Left colon (tissue), 2 donors: ENCODE data around the gene NOL4L. TPM values are rescaled to one million over a fixed set of nuclear protein-coding genes. Genes with fewer than 3 reads are reported as not detected.
"Not testable (repeated sequence)": the region's sequence is repeated elsewhere in the genome, so short reads cannot be mapped to it uniquely, and the experiment has no call there.

Experiments used
- ATAC-seq: fragments of 200-7000 bp; cut with Tn5 transposase; one replicate; pipeline ENCODE4 v1.9.1; 2020; ENCODE audit warnings: mild to moderate bottlenecking, moderate library complexity
- DNase-seq, 2 donors: peaks; one replicate each; pipeline ENCODE4 v3.0.0-alpha.2; 2020
- intact Hi-C, 2 donors: fragments of 100-400 bp; cut with DNase I in 1 of 2; cut with micrococcal nuclease in 1 of 2; formaldehyde crosslinking; loops; one replicate each; pipeline versions ENCODE4 v1.11.2 to v1.14.0; 2022; cut with DNase I, micrococcal nuclease
- total RNA-seq, 2 donors: library from RNA; stranded (reverse); fragmentation: NEBNext Ultra II Directional; extraction: Animal tissue kit (Norgen Biotek cat#: 25700); gene quantifications; one replicate each; pipeline ENCODE4 v1.2.1, GENCODE V29; 2021
- donor health status: DM: no; HTN: no; CAD: no.
- donor health status: DM: yes; HTN: yes; CAD: no.

Gene NOL4L
- total RNA-seq, 2 donors from 2014 or later: 55.2 to 61.0 TPM

DNA sequence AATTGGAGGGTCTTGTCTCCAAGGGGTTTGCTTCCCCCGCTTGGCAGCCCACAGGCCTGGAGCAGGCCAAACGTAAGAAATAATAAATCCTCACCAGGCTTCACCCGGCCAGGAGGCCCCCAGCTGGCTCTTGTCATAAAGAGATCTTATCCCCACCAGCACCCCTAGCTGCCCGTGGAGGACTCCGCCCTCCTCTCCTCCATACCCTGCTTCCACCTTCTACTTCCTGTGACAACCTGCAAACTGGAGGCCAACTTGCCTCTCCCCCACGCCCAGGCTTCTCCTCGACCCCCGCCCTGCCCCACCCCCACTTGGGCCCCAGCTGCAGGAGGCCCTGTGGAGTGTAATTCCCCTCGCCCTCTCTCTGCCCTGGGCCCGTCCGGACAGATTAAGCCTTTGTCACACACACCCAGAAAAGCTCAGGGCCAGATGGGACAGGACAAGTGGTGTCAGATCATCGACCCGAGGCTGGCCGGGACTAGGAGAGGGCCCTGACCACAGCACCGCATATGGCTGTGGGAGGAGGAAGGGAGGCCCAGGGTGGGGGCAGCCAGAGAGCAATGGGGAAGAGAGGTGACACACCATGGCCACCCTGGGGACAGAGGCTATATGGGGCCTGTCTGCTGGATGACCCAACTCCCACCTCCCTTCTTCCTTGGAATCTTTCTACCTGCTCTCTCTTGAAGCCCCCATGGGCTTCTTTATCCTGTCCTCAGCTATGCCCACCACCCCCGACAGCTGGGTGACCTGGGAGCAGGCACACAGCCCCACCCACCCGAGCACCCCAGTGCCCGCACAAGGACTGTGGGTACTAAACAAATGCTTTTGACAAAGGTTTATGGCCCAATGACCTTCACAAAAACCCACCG, 3.9 kb downstream of the NOL4L start:
- no peak for ATAC-seq
- DNase-seq: no peak
- intact Hi-C loops: no loop called here

GRCh38 chr20:32580219-32580969, 4.7 kb downstream of the NOL4L start:
- DNase-seq (no peak), ATAC-seq (no peak)
- intact Hi-C loops: no loop called here

GRCh38 chr20:32578840-32579390, 6.2 kb downstream of the NOL4L start:
- no peak for ATAC-seq
- intact Hi-C loops: no loop called here
- DNase-seq: no peak

DNA sequence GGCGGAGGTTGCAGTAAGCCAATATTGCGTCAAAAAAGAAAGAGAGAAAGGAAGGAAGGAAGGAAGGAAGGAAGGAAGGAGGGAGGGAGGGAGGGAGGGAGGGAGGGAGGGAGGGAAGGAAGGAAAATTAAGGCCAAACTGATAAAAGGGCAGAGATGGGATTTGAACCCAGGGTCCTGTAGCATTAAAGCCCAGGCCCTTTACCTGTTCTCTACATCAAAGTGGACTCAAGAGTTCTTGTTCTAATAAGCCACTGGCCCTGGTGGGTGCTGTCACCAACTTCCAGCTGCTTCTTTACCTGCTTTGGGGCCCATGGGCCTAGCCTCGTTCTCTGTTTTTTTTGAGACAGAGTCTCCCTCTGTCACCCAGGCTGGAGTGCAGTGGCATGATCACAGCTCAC, 7.1 kb downstream of the NOL4L start:
- intact Hi-C loops, ATAC-seq, DNase-seq: not testable (repeated sequence)

GRCh38 chr20:32577657-32578056, 7.5 kb downstream of the NOL4L start:
- intact Hi-C loops: no loop called here
- no peak for ATAC-seq
- DNase-seq: no peak

DNA sequence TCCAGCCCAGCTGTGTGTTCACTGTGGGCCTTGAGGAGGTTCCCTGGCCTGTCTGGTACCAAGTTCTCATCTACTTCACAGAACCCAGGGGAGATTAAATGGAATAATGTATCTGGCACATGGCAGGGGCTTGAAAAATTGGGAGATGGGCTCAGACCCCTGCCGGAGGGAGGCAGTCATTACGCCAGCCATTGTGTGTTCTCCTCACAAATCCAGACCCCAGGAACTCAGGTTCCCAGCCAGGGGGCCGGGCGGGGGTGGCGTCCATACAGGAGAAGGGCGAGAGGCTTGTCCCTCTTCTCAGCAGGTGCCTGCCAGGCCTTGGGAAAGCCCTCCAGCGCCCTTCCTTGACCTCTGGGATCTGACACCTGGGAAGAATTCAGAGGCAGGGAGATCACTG, 8.1 kb downstream of the NOL4L start:
- ATAC-seq: no peak
- DNase-seq: no peak
- intact Hi-C loops: no loop called here

DNA sequence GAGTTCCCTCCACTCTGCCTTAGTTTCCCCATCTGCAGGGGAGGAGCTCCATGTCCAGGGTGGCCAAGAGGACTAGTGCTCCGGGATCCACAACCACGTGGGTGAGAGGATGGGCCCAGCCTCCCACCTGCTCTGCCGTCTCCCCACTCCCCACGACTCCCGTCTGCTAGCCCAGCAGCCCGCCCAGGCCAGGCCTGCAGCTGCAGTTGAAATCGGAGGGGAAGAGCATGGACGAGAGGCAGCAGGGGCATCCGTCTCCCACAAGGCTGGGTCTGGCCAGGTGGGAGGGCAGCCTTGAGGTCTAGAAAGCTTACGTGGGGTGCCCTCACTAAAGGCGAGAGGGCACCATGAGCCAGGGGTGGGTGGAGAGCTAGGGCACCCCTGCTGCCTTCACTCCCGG, 8.6 kb downstream of the NOL4L start:
- DNase-seq: no peak
- ATAC-seq: no peak

GRCh38 chr20:32575805-32576204, 9.3 kb downstream of the NOL4L start:
- DNase-seq (no peak), ATAC-seq (no peak)
- intact Hi-C loops: no loop called here

More for the DNA sequence above, 8.6 kb downstream of the NOL4L start:
- intact Hi-C loops: no loop called here

DNA sequence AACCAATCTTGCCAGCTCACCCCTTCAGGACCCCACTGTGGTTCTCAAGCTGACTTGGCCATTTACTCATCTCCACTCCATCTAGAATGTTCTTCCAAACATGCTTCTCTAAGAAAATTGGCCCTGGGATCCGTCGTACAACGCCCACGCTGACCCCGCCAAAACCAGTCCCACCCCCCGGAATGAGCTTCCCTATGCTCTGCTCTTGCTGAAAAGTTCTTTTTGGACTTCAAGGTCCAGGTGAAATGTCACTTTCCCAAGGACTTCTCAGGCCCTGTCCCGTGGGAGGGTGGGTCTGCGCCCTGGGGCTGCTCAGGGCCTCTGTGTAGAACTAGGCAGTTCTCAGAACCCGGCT, 9.9 kb downstream of the NOL4L start:
- intact Hi-C loops: no loop called here
- ATAC-seq (no peak), DNase-seq (no peak)

DNA sequence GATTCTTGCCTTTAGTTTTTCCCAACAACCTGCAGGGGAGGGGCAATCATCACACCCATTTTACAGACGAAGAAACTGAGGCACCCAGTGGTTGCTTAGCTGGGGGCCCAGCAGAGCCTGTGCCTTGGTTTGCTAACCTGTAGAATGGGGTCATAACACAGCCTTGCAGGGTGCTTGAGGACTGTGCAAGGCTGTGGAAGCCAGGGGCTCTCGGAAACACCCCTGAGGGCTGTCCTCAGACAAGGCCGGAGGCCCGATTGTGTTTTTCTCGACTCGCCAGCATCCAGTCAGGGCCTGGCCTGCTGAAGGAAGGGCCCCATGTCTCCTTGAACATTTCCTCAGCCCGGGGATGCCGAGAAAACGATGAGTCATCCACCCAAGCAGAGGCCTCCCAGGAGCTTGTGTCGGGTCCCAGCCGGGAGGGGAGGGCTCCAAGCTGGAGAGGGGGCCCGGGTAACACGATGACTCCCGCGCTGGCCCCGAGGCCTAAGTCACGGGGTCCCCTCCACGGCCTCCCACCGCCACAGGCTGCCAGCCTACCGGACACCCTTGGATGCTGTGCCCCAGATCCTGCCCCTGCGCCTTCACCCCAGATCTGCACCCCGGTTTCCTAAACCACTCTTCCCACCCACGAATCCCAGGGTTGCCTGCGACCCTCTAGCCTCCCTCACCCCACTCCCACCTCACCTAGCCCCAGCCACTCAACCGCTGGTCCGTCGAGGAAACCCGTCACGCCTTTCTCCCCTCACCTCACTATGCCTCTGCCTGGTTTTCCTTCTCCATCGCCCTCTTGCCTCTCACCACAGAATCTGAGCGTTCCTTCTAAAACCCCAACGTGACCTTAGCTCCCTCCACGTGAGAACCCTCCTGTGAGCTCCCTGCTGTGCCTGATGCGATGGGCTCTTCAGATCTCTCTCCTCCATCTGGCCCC, 10.6 kb downstream of the NOL4L start:
- DNase-seq (peak in 1 of 2 donors; percentile 49), ATAC-seq (no peak)
- intact Hi-C loops: no loop called here

- no peak for ATAC-seq
Measured at GRCh38 chr20:32573167-32573851, 11.8 kb downstream of the NOL4L start.

GRCh38 chr20:32572271-32572968, 12.7 kb downstream of the NOL4L start:
- DNase-seq (no peak), ATAC-seq (no peak)
- intact Hi-C loops: no loop called here

More at GRCh38 chr20:32573167-32573851, 11.8 kb downstream of the NOL4L start:
- DNase-seq: no peak
- intact Hi-C loops: no loop called here

GRCh38 chr20:32571566-32571965, 13.6 kb downstream of the NOL4L start:
- no peak for ATAC-seq
- DNase-seq: no peak
- intact Hi-C loops: no loop called here

GRCh38 chr20:32570401-32571190, 14.5 kb downstream of the NOL4L start:
- ATAC-seq: no peak
- no peak for DNase-seq
- intact Hi-C loops: no loop called here

DNA sequence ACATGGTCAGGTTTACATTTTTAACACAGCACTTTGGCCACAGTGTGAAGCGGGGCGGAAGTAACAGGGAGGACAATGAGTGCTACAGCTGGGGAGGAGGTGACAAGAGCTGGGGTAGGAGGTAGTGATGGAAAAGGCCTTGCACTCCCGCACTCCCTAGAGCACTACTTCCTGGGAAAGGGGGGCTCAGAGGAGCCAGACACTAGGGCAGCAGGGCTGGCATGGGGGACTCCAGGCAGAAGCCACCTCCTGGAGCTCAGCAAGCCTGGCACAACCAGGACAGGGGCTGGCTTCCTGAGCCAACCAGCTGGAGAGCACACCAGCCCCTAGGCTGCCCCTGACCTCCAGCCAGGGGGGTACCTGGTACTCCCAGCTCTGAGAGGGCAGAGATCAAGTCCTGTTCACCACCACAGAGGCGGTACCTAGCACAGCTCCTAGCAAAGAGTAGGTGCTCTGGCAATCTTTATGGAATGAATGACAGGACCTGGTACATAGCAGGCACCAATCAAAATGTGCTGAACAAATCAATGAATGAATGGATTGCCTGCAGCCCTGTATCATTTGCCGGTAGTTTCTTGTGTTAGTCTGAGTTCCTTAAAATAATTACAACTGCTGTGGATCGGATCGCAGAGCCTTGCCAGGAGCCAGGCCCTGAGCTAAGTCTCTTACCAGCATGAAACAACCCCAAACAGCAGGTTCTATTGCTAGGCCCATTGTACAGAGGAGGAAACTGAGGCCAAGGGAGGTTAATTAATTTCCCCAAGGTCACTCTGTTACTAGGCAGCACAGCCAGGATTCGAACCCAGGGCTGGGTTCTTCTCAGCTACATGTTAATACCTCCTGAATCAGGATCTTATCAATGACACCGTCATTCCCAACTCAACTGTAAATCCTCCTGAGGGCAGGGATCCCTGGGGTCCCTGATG, 15.5 kb downstream of the NOL4L start:
- DNase-seq: no peak
- ATAC-seq: no peak
- intact Hi-C loops: no loop called here

GRCh38 chr20:32569018-32569379, 16.1 kb downstream of the NOL4L start:
- intact Hi-C loops: no loop called here
- DNase-seq: no peak
- ATAC-seq: no peak
